Loucy (cell line): ENCODE results near the gene BMP4.

ENCODE experiments used
- EZH2phosphoT487 ChIP-seq: fragments of 200-600 bp; IDR thresholded peaks from 2 replicates; pipeline ENCODE4 v1.6.1; 2018; ENCODE audit warnings: antibody characterized with exemption, mild to moderate bottlenecking, moderate library complexity, borderline replicate concordance
- TF ChIP-seq, protein P1 (sequence below): fragments of 200-600 bp; sonication (generic); conservative IDR thresholded peaks from 2 replicates; pipeline ENCODE4 v1.5.1; 2014; ENCODE audit warnings: mild to moderate bottlenecking, antibody characterized with exemption, low read length

DNA sequence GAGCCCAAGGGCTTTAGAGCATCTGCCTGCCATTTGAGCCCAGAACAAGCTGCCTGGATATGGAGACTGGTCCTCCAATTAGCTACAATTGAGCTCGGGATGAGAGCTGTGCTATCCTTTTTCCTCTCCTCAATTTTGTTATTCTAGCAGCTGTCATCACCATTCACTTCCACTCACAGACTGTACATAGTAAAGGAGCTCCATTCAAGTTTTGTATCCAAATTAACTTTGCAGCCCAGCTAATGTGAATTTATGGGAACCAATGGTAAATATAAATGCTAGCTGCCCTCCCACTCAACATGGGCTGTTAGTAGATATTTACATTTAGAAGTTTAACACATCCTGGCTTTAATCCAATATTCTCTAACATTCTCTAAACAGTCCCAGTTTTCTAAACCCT, 44.6 kb downstream of the BMP4 start:
- TF ChIP-seq, protein P1, sequence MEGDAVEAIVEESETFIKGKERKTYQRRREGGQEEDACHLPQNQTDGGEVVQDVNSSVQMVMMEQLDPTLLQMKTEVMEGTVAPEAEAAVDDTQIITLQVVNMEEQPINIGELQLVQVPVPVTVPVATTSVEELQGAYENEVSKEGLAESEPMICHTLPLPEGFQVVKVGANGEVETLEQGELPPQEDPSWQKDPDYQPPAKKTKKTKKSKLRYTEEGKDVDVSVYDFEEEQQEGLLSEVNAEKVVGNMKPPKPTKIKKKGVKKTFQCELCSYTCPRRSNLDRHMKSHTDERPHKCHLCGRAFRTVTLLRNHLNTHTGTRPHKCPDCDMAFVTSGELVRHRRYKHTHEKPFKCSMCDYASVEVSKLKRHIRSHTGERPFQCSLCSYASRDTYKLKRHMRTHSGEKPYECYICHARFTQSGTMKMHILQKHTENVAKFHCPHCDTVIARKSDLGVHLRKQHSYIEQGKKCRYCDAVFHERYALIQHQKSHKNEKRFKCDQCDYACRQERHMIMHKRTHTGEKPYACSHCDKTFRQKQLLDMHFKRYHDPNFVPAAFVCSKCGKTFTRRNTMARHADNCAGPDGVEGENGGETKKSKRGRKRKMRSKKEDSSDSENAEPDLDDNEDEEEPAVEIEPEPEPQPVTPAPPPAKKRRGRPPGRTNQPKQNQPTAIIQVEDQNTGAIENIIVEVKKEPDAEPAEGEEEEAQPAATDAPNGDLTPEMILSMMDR: no peak
- TF ChIP-seq EZH2phosphoT487: no peak
